K562 (cell line): Measurements from ENCODE around the gene DBNDD1. TPM values are rescaled to one million over a fixed set of nuclear protein-coding genes. Genes with fewer than 3 reads are reported as not detected.

Experiments
- BRD4 ChIP-seq: fragments of 200-600 bp; sonication (generic); IDR thresholded peaks from 2 replicates; pipeline ENCODE4 v1.6.1; 2017; ENCODE audit warnings: inconsistent platforms
- C11orf30 ChIP-seq: fragments of 450-650 bp; IDR thresholded peaks from 2 replicates; pipeline ENCODE4 v1.6.1; 2016; ENCODE audit warnings: low read depth, mild to moderate bottlenecking
- CSDE1 ChIP-seq, 2 experiments: fragments of 450-650 bp; IDR thresholded peaks; 2 replicates each; pipeline ENCODE4 v1.6.1; 2016; ENCODE audit warnings: mild to moderate bottlenecking in 1 of 2
- EGR1 ChIP-seq: fragments of 450-650 bp; conservative IDR thresholded peaks from 2 replicates; pipeline ENCODE4 v1.6.1; 2017; ENCODE audit warnings: mild to moderate bottlenecking
- FOXP1 ChIP-seq: sonication (generic); formaldehyde crosslinking; IDR thresholded peaks from 2 replicates; pipeline ENCODE4 v1.8.0; 2022; ENCODE audit warnings: mild to moderate bottlenecking, missing genetic modification reagents
- HNRNPK ChIP-seq: fragments of 200-400 bp; formaldehyde crosslinking; IDR thresholded peaks from one replicate; pipeline ENCODE4 v1.6.1; 2018; ENCODE audit warnings: mild to moderate bottlenecking, low read depth, low read length; ENCODE audit not compliant: poor library complexity, severe bottlenecking
- KLF13 ChIP-seq: fragments of 450-650 bp; IDR thresholded peaks from 2 replicates; pipeline ENCODE4 v1.6.1; 2016; ENCODE audit warnings: missing genetic modification characterization, low read depth, mild to moderate bottlenecking, missing compliant biosample characterization, moderate library complexity, borderline replicate concordance
- NEUROD1 ChIP-seq: fragments of 150-350 bp; IDR thresholded peaks from 2 replicates; pipeline ENCODE4 v1.6.1; 2014; ENCODE audit warnings: borderline replicate concordance, low read length, low read depth; ENCODE audit not compliant: partially characterized antibody
- NFATC3 ChIP-seq: fragments of 450-650 bp; IDR thresholded peaks from 2 replicates; pipeline ENCODE4 v1.6.1; 2017; ENCODE audit warnings: mild to moderate bottlenecking
- NR3C1 ChIP-seq: sonication (generic); formaldehyde crosslinking; IDR thresholded peaks from 2 replicates; pipeline ENCODE4 v1.8.1; 2022; ENCODE audit warnings: missing genetic modification reagents
- POLR2AphosphoS2 ChIP-seq: IDR thresholded peaks from 2 replicates; pipeline ENCODE4 v1.6.1; 2012; ENCODE audit warnings: low read length, improper control_type of control experiment
- SMARCE1 ChIP-seq: fragments of 450-650 bp; IDR thresholded peaks from 2 replicates; pipeline ENCODE4 v1.7.1; 2016; ENCODE audit warnings: mild to moderate bottlenecking
- TAL1 ChIP-seq: fragments of 450-650 bp; IDR thresholded peaks from 2 replicates; pipeline ENCODE4 v1.6.1; 2016; ENCODE audit warnings: mild to moderate bottlenecking
- TARDBP ChIP-seq: fragments of 450-650 bp; IDR thresholded peaks from 2 replicates; pipeline ENCODE4 v1.6.1; 2016
- ZC3H4 ChIP-seq: sonication (generic); formaldehyde crosslinking; IDR thresholded peaks from 2 replicates; pipeline ENCODE4 v1.9.0; 2021; ENCODE audit warnings: missing genetic modification reagents, borderline replicate concordance
- ZFP1 ChIP-seq: fragments of 450-650 bp; formaldehyde crosslinking; IDR thresholded peaks from 2 replicates; pipeline ENCODE4 v1.4.0; 2020; ENCODE audit warnings: mild to moderate bottlenecking, mixed read lengths
- ZFP36 ChIP-seq: fragments of 150-350 bp; IDR thresholded peaks from 2 replicates; pipeline ENCODE4 v1.6.1; 2018; ENCODE audit warnings: low read length, low read depth; ENCODE audit not compliant: partially characterized antibody
- ZNF3 ChIP-seq: fragments of 250-450 bp; sonication (Bioruptor Pico); IDR thresholded peaks from 2 replicates; pipeline ENCODE4 v1.5.0; 2021; ENCODE audit warnings: mild to moderate bottlenecking, moderate library complexity
- ZNF76 ChIP-seq: fragments of 250-450 bp; sonication (Bioruptor Pico); IDR thresholded peaks from 2 replicates; pipeline ENCODE4 v1.4.0; 2020; ENCODE audit warnings: mild to moderate bottlenecking, moderate library complexity, borderline replicate concordance
- polyA plus RNA-seq, 8 experiments: library from polyadenylated mRNA; depleted of rRNA in 4 of 8; stranded (reverse) in 5 of 8; unstranded in 3 of 8; fragments of >200 nt; fragmentation: Nextera tagmentation in 2 of 8; fragmentation: Illumina TruSeq in 1 of 8; extraction: Ambion mirVana in 2 of 8; extraction: Trizol in 1 of 8; gene quantifications; 2 replicates each; pipeline versions ENCODE4 v1.2.1 to v1.2.3, GENCODE V29; 2011 to 2014; ENCODE audit warnings: inconsistent platforms in 1 of 8, missing spikeins in 1 of 8
- total RNA-seq, 7 experiments: library from RNA; depleted of rRNA in 6 of 7; stranded (reverse); fragments of >200 nt in 6 of 7; fragmentation: Illumina TruSeq in 2 of 7; extraction: Trizol in 2 of 7; gene quantifications; 2 replicates each; pipeline versions ENCODE4 v1.2.1 to v1.2.3, GENCODE V29; 2011 to 2021; ENCODE audit warnings: low replicate concordance in 1 of 7
- TF ChIP-seq, protein P1 (sequence below): fragments of 450-650 bp; IDR thresholded peaks from 2 replicates; pipeline ENCODE4 v1.6.1; 2014; ENCODE audit warnings: low read depth, mild to moderate bottlenecking, moderate library complexity, borderline replicate concordance
- TF ChIP-seq, protein P2 (sequence below): fragments of 250-450 bp; sonication (Bioruptor Pico); IDR thresholded peaks from 2 replicates; pipeline ENCODE4 v1.5.0; 2021; ENCODE audit warnings: mild to moderate bottlenecking, borderline replicate concordance
- TF ChIP-seq, protein P3 (sequence below): sonication (generic); formaldehyde crosslinking; IDR thresholded peaks from 2 replicates; pipeline ENCODE4 v1.8.1; 2022; ENCODE audit warnings: missing genetic modification reagents
- TF ChIP-seq, protein P4 (sequence below): sonication (generic); formaldehyde crosslinking; IDR thresholded peaks from 2 replicates; pipeline ENCODE4 v1.8.1; 2023; ENCODE audit warnings: mild to moderate bottlenecking, missing genetic modification reagents

The DBNDD1 gene
- total and polyA plus RNA-seq, 9 of the 15 experiments (the other 6 are each of a cell fraction or from before 2014, with no cell fraction given) = 0.55 to 13.0 (median 5.8) TPM

DNA sequence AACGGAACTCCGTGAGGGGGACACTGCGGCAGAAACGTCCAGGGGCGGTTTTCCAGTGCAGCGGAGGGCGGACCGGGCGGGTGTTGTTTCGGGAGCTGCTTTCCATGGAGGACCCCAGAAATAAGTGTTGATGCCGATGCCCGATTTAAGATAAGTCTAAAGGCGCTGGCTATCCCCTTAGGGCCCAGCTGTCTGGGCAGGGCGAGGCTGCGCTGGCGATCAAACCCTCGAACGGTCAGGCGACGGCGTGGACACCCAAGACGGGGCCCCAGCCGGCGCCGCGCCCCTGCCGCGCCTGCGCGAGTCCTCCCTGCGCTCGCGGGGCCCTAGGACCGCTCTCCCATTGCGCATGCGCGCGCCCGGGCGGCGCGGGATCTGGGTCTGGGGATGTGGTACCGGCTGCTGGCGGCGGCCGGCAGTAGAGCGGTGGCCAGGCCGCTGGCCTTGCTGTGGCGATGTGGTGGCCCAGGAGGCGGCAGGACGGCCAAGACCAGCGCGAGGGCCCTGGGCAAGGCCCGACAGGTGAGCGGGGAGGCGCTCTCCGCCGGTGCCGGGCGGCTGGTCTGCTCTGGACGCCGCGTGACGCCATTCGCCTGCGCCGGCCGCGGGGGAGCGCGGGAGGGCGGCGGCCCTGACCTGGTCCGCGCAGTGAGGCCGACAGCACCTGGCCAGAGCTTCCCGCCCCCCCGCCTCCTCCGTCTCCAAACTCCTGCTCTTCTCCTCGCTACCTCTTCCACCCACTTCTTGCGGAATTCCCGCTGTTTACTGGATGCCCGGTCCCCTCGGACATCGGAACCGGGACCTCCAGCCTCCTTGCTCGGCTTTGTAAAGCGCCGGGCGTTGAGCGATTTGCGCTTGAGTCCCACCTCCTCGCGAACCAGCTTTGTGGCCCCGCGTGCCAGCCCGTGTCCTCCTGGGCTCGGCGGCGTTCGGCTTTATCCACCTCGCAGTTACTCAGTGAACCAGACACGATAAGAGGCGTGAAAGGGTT, 46.7 kb downstream of the DBNDD1 start (continued):
- TF ChIP-seq HNRNPK (peak; percentile 34), SMARCE1 (no peak), FOXP1 (CRISPR knock-in tag) (no peak; the same call in 1 of the 2 replicates), POLR2AphosphoS2 (no peak), BRD4 (no peak), NR3C1 (CRISPR knock-in tag) (peak; percentile 25; the same call in 1 of the 2 replicates), TARDBP (no peak), NEUROD1 (peak; percentile 29), ZC3H4 (CRISPR knock-in tag) (peak; percentile 83; the same call in 1 of the 2 replicates), EGR1 (peak; percentile 59), CSDE1 (IDR thresholded peaks at IDR 0.05) (peak in 1 of 2 experiments; percentile 53; a peak in 1 of 4 replicates), TAL1 (no peak), C11orf30 (peak; percentile 97), ZFP36 (no peak), KLF13 (tag) (peak; percentile 71; the same call in 1 of the 2 replicates), ZNF3 (CRISPR knock-in tag) (no peak), ZFP1 (CRISPR knock-in tag) (no peak), ZNF76 (CRISPR knock-in tag) (0 out of 2 replicates have a peak, but pooled peaks have one; percentile 2), NFATC3 (peak; percentile 99)
- TF ChIP-seq, protein P1, sequence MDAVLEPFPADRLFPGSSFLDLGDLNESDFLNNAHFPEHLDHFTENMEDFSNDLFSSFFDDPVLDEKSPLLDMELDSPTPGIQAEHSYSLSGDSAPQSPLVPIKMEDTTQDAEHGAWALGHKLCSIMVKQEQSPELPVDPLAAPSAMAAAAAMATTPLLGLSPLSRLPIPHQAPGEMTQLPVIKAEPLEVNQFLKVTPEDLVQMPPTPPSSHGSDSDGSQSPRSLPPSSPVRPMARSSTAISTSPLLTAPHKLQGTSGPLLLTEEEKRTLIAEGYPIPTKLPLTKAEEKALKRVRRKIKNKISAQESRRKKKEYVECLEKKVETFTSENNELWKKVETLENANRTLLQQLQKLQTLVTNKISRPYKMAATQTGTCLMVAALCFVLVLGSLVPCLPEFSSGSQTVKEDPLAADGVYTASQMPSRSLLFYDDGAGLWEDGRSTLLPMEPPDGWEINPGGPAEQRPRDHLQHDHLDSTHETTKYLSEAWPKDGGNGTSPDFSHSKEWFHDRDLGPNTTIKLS = peak; percentile 72
- TF ChIP-seq, protein P2, sequence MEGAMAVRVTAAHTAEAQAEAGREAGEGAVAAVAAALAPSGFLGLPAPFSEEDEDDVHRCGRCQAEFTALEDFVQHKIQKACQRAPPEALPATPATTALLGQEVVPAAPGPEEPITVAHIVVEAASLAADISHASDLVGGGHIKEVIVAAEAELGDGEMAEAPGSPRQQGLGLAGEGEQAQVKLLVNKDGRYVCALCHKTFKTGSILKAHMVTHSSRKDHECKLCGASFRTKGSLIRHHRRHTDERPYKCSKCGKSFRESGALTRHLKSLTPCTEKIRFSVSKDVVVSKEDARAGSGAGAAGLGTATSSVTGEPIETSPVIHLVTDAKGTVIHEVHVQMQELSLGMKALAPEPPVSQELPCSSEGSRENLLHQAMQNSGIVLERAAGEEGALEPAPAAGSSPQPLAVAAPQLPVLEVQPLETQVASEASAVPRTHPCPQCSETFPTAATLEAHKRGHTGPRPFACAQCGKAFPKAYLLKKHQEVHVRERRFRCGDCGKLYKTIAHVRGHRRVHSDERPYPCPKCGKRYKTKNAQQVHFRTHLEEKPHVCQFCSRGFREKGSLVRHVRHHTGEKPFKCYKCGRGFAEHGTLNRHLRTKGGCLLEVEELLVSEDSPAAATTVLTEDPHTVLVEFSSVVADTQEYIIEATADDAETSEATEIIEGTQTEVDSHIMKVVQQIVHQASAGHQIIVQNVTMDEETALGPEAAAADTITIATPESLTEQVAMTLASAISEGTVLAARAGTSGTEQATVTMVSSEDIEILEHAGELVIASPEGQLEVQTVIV (CRISPR knock-in tag) = no peak
- TF ChIP-seq, protein P3, sequence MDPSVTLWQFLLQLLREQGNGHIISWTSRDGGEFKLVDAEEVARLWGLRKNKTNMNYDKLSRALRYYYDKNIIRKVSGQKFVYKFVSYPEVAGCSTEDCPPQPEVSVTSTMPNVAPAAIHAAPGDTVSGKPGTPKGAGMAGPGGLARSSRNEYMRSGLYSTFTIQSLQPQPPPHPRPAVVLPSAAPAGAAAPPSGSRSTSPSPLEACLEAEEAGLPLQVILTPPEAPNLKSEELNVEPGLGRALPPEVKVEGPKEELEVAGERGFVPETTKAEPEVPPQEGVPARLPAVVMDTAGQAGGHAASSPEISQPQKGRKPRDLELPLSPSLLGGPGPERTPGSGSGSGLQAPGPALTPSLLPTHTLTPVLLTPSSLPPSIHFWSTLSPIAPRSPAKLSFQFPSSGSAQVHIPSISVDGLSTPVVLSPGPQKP (CRISPR knock-in tag) = no peak
- TF ChIP-seq, protein P4, sequence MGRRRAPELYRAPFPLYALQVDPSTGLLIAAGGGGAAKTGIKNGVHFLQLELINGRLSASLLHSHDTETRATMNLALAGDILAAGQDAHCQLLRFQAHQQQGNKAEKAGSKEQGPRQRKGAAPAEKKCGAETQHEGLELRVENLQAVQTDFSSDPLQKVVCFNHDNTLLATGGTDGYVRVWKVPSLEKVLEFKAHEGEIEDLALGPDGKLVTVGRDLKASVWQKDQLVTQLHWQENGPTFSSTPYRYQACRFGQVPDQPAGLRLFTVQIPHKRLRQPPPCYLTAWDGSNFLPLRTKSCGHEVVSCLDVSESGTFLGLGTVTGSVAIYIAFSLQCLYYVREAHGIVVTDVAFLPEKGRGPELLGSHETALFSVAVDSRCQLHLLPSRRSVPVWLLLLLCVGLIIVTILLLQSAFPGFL (CRISPR knock-in tag) = no peak
